Measurements from ENCODE around the gene PTPRN2. TPM values are rescaled to one million over a fixed set of nuclear protein-coding genes. Genes with fewer than 3 reads are reported as not detected.

PTPRN2 gene
- total and polyA plus RNA-seq, 4 donors, result 18.1 to 69.9 (median 50.4) TPM

GRCh38 chr7:158025686-158026600, 561.7 kb downstream of the PTPRN2 start:
- WGBS (ENCODE audit: insufficient coverage), result 82% methylated on average over 15 of the region's 30 CpGs
- Histone ChIP-seq H3K4me3 (ENCODE audit: low read depth, low read length) (no peak overlapping the region), H3K27me3 (ENCODE audit: control insufficient read depth, insufficient read depth, low read length) (no peaks in the 10 kb centered on the region), H3K27ac (ENCODE audit: low read depth, low read length) (no peak overlapping the region), H3K4me1 (ENCODE audit: control insufficient read depth, insufficient read depth, low read length) (peaks cover 30% of the 10 kb centered on the region), H3K36me3 (ENCODE audit: control insufficient read depth, insufficient read depth, low read length) (peaks cover 8% of the 10 kb centered on the region), H3K9me3 (ENCODE audit: control insufficient read depth, insufficient read depth, low read length) (no peaks in the 10 kb centered on the region)
- DNase-seq (ENCODE audit: low read depth in 4 of 6, low spot score in 6 of 6), result no peak

- Histone ChIP-seq H3K36me3 (ENCODE audit: control insufficient read depth, insufficient read depth, low read length) (peaks cover 12% of the 10 kb centered on the region), H3K27ac (ENCODE audit: low read depth, low read length) (no peak overlapping the region), H3K9me3 (ENCODE audit: control insufficient read depth, insufficient read depth, low read length) (no peaks in the 10 kb centered on the region), H3K27me3 (ENCODE audit: control insufficient read depth, insufficient read depth, low read length) (no peaks in the 10 kb centered on the region), H3K4me3 (ENCODE audit: low read depth, low read length) (no peak overlapping the region), H3K4me1 (ENCODE audit: control insufficient read depth, insufficient read depth, low read length) (peaks cover 24% of the 10 kb centered on the region)
- WGBS (ENCODE audit: insufficient coverage), result 60% methylated on average over 2 of the region's 5 CpGs
- no peak for DNase-seq (ENCODE audit: low read depth in 4 of 6, low spot score in 6 of 6)
These were observed 562.7 kb downstream of the PTPRN2 start for GRCh38 chr7:158024881-158025280.

- H3K27ac ChIP-seq (ENCODE audit: low read depth, low read length), result no peak overlapping the region
- no peak for DNase-seq (ENCODE audit: low read depth in 4 of 6, low spot score in 6 of 6)
- no peaks in the 10 kb centered on the region for H3K9me3 ChIP-seq (ENCODE audit: control insufficient read depth, insufficient read depth, low read length)
- 75% methylated on average over 6 of the region's 6 CpGs for WGBS (ENCODE audit: insufficient coverage)
- peaks cover 24% of the 10 kb centered on the region for H3K4me1 ChIP-seq (ENCODE audit: control insufficient read depth, insufficient read depth, low read length)
- no peak overlapping the region for H3K4me3 ChIP-seq (ENCODE audit: low read depth, low read length)
- H3K27me3 ChIP-seq (ENCODE audit: control insufficient read depth, insufficient read depth, low read length), result no peaks in the 10 kb centered on the region
- peaks cover 14% of the 10 kb centered on the region for H3K36me3 ChIP-seq (ENCODE audit: control insufficient read depth, insufficient read depth, low read length)
These were observed 563.3 kb downstream of the PTPRN2 start for GRCh38 chr7:158024351-158024715.

- no peak for DNase-seq (ENCODE audit: low read depth in 4 of 6, low spot score in 6 of 6)
- H3K36me3 ChIP-seq (ENCODE audit: control insufficient read depth, insufficient read depth, low read length), result peaks cover 14% of the 10 kb centered on the region
- peaks cover 29% of the 10 kb centered on the region for H3K4me1 ChIP-seq (ENCODE audit: control insufficient read depth, insufficient read depth, low read length)
- no peak overlapping the region for H3K27ac ChIP-seq (ENCODE audit: low read depth, low read length)
- H3K27me3 ChIP-seq (ENCODE audit: control insufficient read depth, insufficient read depth, low read length), result no peaks in the 10 kb centered on the region
- H3K9me3 ChIP-seq (ENCODE audit: control insufficient read depth, insufficient read depth, low read length), result no peaks in the 10 kb centered on the region
- H3K4me3 ChIP-seq (ENCODE audit: low read depth, low read length), result no peak overlapping the region
- WGBS (ENCODE audit: insufficient coverage), result 96% methylated on average over 4 of the region's 7 CpGs
These were observed 563.8 kb downstream of the PTPRN2 start for GRCh38 chr7:158023681-158024350.

GRCh38 chr7:158023157-158023556, 564.5 kb downstream of the PTPRN2 start:
- no peaks in the 10 kb centered on the region for H3K9me3 ChIP-seq (ENCODE audit: control insufficient read depth, insufficient read depth, low read length)
- no peak overlapping the region for H3K27ac ChIP-seq (ENCODE audit: low read depth, low read length)
- peaks cover 28% of the 10 kb centered on the region for H3K4me1 ChIP-seq (ENCODE audit: control insufficient read depth, insufficient read depth, low read length)
- H3K36me3 ChIP-seq (ENCODE audit: control insufficient read depth, insufficient read depth, low read length), result peaks cover 14% of the 10 kb centered on the region
- no peaks in the 10 kb centered on the region for H3K27me3 ChIP-seq (ENCODE audit: control insufficient read depth, insufficient read depth, low read length)
- 93% methylated on average over 6 of the region's 8 CpGs for WGBS (ENCODE audit: insufficient coverage)
- no peak overlapping the region for H3K4me3 ChIP-seq (ENCODE audit: low read depth, low read length)
- no peak for DNase-seq (ENCODE audit: low read depth in 4 of 6, low spot score in 6 of 6)

- Histone ChIP-seq H3K4me1 (ENCODE audit: control insufficient read depth, insufficient read depth, low read length) (peaks cover 33% of the 10 kb centered on the region), H3K27me3 (ENCODE audit: control insufficient read depth, insufficient read depth, low read length) (no peaks in the 10 kb centered on the region), H3K36me3 (ENCODE audit: control insufficient read depth, insufficient read depth, low read length) (peaks cover 14% of the 10 kb centered on the region), H3K27ac (ENCODE audit: low read depth, low read length) (no peak overlapping the region), H3K4me3 (ENCODE audit: low read depth, low read length) (no peak overlapping the region), H3K9me3 (ENCODE audit: control insufficient read depth, insufficient read depth, low read length) (no peaks in the 10 kb centered on the region)
- DNase-seq (ENCODE audit: low read depth in 4 of 6, low spot score in 6 of 6), result no peak
- 96% methylated on average over 4 of the region's 9 CpGs for WGBS (ENCODE audit: insufficient coverage)
These were observed 565.0 kb downstream of the PTPRN2 start for GRCh38 chr7:158022601-158023000.

- no peaks in the 10 kb centered on the region for H3K9me3 ChIP-seq (ENCODE audit: control insufficient read depth, insufficient read depth, low read length)
- H3K4me3 ChIP-seq (ENCODE audit: low read depth, low read length), result no peak overlapping the region
- no peaks in the 10 kb centered on the region for H3K27me3 ChIP-seq (ENCODE audit: control insufficient read depth, insufficient read depth, low read length)
- whole genome bisulfite sequencing (ENCODE audit: insufficient coverage), result 89% methylated on average over 3 of the region's 4 CpGs
- peaks cover 10% of the 10 kb centered on the region for H3K36me3 ChIP-seq (ENCODE audit: control insufficient read depth, insufficient read depth, low read length)
- no peak for DNase-seq (ENCODE audit: low read depth in 4 of 6, low spot score in 6 of 6)
- no peak overlapping the region for H3K27ac ChIP-seq (ENCODE audit: low read depth, low read length)
- H3K4me1 ChIP-seq (ENCODE audit: control insufficient read depth, insufficient read depth, low read length), result peaks cover 40% of the 10 kb centered on the region
These were observed 565.8 kb downstream of the PTPRN2 start for GRCh38 chr7:158021836-158022235.

- Histone ChIP-seq H3K9me3 (ENCODE audit: control insufficient read depth, insufficient read depth, low read length) (no peaks in the 10 kb centered on the region), H3K36me3 (ENCODE audit: control insufficient read depth, insufficient read depth, low read length) (peaks cover 7% of the 10 kb centered on the region), H3K4me3 (ENCODE audit: low read depth, low read length) (no peak overlapping the region), H3K27me3 (ENCODE audit: control insufficient read depth, insufficient read depth, low read length) (no peaks in the 10 kb centered on the region), H3K4me1 (ENCODE audit: control insufficient read depth, insufficient read depth, low read length) (peaks cover 49% of the 10 kb centered on the region), H3K27ac (ENCODE audit: low read depth, low read length) (no peak overlapping the region)
- no CpG with 5 or more reads among the region's 8 CpGs for WGBS (ENCODE audit: insufficient coverage)
- DNase-seq (ENCODE audit: low read depth in 4 of 6, low spot score in 6 of 6), result no peak
These were observed 566.9 kb downstream of the PTPRN2 start for GRCh38 chr7:158020706-158021095.

GRCh38 chr7:158019726-158020705, 567.6 kb downstream of the PTPRN2 start:
- no peak for DNase-seq (ENCODE audit: low read depth in 4 of 6, low spot score in 6 of 6)
- peaks cover 6% of the 10 kb centered on the region for H3K36me3 ChIP-seq (ENCODE audit: control insufficient read depth, insufficient read depth, low read length)
- H3K9me3 ChIP-seq (ENCODE audit: control insufficient read depth, insufficient read depth, low read length), result no peaks in the 10 kb centered on the region
- peaks cover 55% of the 10 kb centered on the region for H3K4me1 ChIP-seq (ENCODE audit: control insufficient read depth, insufficient read depth, low read length)
- H3K4me3 ChIP-seq (ENCODE audit: low read depth, low read length), result no peak overlapping the region
- H3K27ac ChIP-seq (ENCODE audit: low read depth, low read length), result no peak overlapping the region
- WGBS (ENCODE audit: insufficient coverage), result 95% methylated on average over 26 of the region's 27 CpGs
- no peaks in the 10 kb centered on the region for H3K27me3 ChIP-seq (ENCODE audit: control insufficient read depth, insufficient read depth, low read length)
